Activated CD4-positive, alpha-beta T cell treated with anti-CD3 and anti-CD28 coated beads, Interleukin-2, amount 50 U/mL, for 4 hours (primary cell): ENCODE results near the gene C1QC.

Source experiments
- DNase-seq, 2 experiments: peaks; one replicate each; pipeline ENCODE4 v3.0.0-alpha.2; 2020

Gene C1QC

DNA sequence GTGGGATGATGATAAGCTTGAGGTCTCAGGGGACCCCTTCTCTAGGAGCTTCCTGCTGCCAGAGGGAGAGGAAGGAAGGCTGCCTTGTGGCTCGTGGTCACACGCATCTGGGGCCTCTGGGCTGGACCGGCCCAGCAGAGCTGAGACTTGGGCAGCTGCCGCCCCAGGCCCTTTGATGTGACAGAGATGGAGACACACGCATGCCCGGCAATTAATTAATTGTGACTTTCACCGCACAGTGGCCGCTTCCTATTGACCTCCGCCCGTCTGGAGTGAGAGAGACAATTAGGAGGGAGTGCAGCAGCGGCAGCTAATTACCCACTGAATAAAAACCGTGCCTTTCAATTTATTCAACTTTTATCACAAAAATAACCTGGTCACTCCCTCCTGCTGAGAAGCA, 23.6 kb upstream of the C1QC start:
- DNase-seq, result no peak

GRCh38 chr1:22621761-22622160, 21.7 kb upstream of the C1QC start:
- DNase-seq, result no peak

GRCh38 chr1:22625262-22625925, 18.0 kb upstream of the C1QC start:
- no peak for DNase-seq

DNA sequence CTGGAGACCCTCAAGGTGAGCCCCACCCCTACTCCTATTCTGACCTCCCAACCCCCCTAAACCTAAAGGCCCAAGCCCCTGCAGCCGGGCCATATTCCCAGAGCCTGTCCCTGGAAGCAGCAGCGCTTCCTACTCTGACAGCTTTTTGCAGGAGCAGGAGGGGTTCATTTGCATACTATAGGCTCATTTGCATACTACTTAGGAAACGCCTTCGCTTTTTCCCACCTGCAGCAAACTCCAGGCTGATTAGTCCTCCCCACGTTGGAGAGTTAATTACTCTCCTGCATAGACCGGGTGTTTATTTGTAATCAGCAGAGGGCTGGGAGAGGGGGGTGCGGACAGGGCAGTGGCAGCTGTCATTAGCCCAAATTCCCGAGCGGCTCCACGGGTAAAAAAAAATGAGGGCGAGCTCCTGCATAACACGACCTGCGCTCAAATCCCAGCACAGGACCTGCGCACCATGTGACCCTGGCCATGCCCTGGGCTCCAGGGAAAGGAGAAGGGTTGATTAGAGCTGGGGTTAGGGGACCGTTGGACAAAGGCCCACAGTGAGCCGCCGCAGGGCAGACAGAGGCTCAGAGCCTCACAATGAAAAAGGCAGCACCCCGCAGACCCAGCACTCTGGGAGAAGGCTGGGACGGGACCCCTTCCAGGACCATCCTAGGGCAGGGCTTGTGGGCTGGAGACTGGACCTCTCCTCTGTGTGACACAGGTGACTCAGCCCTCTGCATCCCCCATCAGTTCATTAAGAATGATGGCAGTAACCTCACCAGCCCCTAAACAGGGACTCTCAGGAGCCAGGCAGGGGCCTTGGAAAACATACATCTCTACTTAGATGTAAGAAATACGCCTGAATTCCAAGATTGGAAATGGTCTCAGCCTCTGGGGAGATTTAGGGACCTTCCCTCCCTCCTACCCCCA, 16.9 kb upstream of the C1QC start:
- no peak for DNase-seq

GRCh38 chr1:22627331-22627730, 16.1 kb upstream of the C1QC start:
- no peak for DNase-seq

GRCh38 chr1:22628698-22629444, 14.6 kb upstream of the C1QC start:
- no peak for DNase-seq

GRCh38 chr1:22629886-22630285, 13.5 kb upstream of the C1QC start:
- DNase-seq, result no peak

GRCh38 chr1:22633697-22634463, 9.6 kb upstream of the C1QC start:
- DNase-seq, result no peak

- no peak for DNase-seq
Measured at GRCh38 chr1:22635436-22635835, 8.0 kb upstream of the C1QC start.

DNA sequence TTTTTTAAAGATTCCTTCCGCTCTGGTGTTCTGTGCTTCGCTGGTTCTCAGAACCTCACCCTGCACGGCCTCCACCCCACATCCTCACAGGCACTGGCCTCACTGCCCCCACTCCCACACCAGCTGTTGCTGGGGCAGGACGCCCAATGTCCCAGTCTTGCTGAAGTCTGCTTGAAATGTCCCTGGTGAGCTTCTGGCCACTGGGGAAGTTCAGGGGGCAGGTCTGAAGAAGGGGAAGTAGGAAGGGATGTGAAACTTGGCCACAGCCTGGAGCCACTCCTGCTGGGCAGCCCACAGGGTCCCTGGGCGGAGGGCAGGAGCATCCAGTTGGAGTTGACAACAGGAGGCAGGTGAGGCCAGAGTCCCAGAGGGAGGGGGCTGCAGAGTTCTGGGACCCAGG, 7.1 kb upstream of the C1QC start, which contains the start of gene C1QA:
TSS of gene C1QA (plus strand) at position 276 of the 400 bp plus-strand sequence. CDS start 989 bp downstream, outside the sequence.
- no peak for DNase-seq

DNA sequence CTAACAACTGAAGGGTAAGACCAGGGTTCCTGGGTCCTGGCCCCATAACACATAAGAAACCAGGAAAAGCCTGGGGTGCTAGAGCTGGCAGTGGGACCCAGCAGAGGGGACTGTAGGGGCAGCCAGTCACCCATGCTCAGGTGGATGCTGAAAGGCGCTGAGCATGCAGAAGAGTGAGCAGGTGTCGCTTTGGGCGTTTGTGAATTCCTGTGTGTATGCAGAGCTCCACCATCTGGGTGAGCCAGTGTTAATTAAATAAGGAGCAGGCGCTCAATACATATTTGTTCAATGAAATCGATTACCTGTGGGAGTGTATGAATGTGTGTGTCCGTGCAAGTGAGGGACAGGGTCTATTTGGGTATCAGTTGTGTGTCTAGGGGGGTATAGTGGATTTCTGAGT, 6.5 kb upstream of the C1QC start:
- no peak for DNase-seq

DNA sequence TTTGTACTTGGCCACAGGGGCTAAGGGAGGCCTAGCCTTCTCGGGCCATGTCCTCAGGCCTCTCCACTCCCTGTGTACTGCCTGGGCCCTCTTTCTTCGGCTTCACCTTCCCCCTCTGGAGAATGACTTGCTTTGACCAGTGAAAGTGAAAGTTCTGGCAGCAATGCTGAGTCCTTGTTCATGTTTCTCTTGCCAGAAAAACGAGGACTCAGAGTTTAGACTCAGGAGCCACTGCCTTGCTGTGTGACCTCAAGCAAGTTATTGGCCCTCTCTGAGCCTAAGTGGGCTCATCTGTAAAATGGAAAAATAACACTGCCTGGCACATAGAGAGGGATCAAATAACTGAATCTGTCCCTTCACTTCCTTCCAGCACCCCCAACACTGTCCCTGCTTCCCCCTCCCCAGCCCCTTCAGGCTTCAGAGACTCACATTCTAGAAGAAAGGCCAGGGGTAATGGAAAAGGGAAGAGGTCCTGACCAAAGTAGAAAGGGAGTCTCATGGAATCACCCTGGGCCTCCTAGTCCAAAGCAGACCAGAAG, 5.5 kb upstream of the C1QC start:
- DNase-seq, result no peak

- DNase-seq, result no peak
Measured at GRCh38 chr1:22638476-22639234, 4.8 kb upstream of the C1QC start.

DNA sequence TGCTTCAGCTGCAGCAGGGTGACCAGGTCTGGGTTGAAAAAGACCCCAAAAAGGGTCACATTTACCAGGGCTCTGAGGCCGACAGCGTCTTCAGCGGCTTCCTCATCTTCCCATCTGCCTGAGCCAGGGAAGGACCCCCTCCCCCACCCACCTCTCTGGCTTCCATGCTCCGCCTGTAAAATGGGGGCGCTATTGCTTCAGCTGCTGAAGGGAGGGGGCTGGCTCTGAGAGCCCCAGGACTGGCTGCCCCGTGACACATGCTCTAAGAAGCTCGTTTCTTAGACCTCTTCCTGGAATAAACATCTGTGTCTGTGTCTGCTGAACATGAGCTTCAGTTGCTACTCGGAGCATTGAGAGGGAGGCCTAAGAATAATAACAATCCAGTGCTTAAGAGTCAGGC, 4.1 kb upstream of the C1QC start:
- DNase-seq, result no peak

DNA sequence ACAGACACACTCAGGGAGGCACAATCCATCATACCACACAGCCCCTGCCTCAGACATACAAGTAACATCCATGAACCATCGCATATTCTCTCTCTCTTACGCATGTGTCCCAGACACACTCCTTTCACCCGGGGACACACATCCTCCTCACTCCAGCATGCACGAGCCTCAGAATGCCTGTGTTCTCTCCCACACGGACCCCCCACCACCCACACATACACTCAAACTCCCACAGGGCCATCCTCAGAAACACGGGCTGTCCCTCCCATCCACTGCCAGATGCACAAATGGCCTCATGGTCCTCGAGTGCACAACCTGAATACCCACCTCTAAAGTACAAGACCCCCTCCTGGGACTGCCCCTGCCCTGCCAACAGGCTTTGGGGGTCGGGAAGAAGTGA, 2.2 kb upstream of the C1QC start:
- DNase-seq, result no peak

- DNase-seq, result peak; percentile 52 to 61
Measured at GRCh38 chr1:22641906-22642636, 1.4 kb upstream of the C1QC start.

- no peak for DNase-seq
Measured at GRCh38 chr1:22643928-22644327, 495 bp downstream of the C1QC start.

- DNase-seq, result no peak
Measured at GRCh38 chr1:22645931-22646330, 2.5 kb downstream of the C1QC start.

- DNase-seq, result no peak
Measured at GRCh38 chr1:22646384-22646783, 3.0 kb downstream of the C1QC start.

DNA sequence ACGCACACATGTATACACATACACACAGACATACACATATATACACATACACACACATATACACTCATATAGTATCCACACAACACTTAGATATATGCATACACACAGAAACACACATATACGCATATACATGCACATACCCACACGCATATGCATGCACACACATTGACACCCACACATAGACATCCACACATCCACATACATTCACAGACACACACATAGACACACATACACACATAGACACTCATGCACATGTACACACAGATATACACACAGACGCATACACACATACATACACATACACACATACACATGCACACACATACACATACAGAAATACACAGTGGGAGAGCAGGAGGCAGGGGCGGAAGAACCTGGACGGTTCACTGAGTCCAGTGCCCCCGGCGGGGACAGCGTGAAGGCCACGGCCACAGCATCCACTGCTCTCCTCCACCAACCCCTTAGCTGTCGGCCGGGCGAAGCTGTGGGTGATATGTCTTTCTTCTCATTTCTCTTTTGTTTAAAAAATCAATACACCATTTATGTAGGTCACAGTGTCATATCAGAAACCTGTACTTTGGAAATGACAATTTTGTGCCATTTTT, 6.8 kb downstream of the C1QC start:
- DNase-seq, result no peak
